ENCODE data around the gene CACNA2D2.

- TF ChIP-seq RAD51 (IDR thresholded peaks at IDR 0.05; ENCODE audit: borderline replicate concordance): no peak
- TF ChIP-seq MIXL1 (CRISPR knock-in tag; IDR thresholded peaks at IDR 0.05): no peak
- no peak for TF ChIP-seq CTCF (CRISPR knock-in tag; IDR thresholded peaks at IDR 0.05)
- no peak for TF ChIP-seq ZNF580 (CRISPR knock-in tag; IDR thresholded peaks at IDR 0.05; ENCODE audit: borderline replicate concordance, low read depth)
- no peak for TF ChIP-seq ZNF557 (CRISPR knock-in tag; IDR thresholded peaks at IDR 0.05)
- TF ChIP-seq DMTF1 (CRISPR knock-in tag; IDR thresholded peaks at IDR 0.05): no peak
- no peak for TF ChIP-seq NONO (IDR thresholded peaks at IDR 0.05)
- no peak for TF ChIP-seq NONO (CRISPR knock-in tag; conservative IDR thresholded peaks at IDR 0.05)
- TF ChIP-seq ZBTB1 (CRISPR knock-in tag; IDR thresholded peaks at IDR 0.05; ENCODE audit: borderline replicate concordance): no peak
- no peak for TF ChIP-seq CHD2 (IDR thresholded peaks at IDR 0.05; ENCODE audit: low read depth, low read length)
- TF ChIP-seq ZBTB40 (IDR thresholded peaks at IDR 0.05): no peak
- no peak for TF ChIP-seq ZBTB40 (CRISPR knock-in tag; IDR thresholded peaks at IDR 0.05)
- TF ChIP-seq E2F5 (CRISPR knock-in tag; conservative IDR thresholded peaks at IDR 0.05): no peak
- TF ChIP-seq ZNF331 (CRISPR knock-in tag; IDR thresholded peaks at IDR 0.05): no peak
- TF ChIP-seq ZNF768 (CRISPR knock-in tag; IDR thresholded peaks at IDR 0.05): no peak
- no peak for TF ChIP-seq ZNF12 (CRISPR knock-in tag; IDR thresholded peaks at IDR 0.05)
Observed at GRCh38 chr3:50481992-50482391, 21.4 kb downstream of the CACNA2D2 start.

Measured in HepG2 (cell line).